Progenitor cell of endocrine pancreas (in vitro differentiated cells): ENCODE measurements around the gene SHROOM1. TPM values are rescaled to one million over a fixed set of nuclear protein-coding genes. Genes with fewer than 3 reads are reported as not detected.

Source experiments
- DNase-seq: peaks from one replicate; pipeline ENCODE4 v3.0.0; 2021; ENCODE audit warnings: low spot score; ENCODE audit not compliant: unreplicated experiment
- H3K27ac Mint-ChIP-seq: 2 replicates; pipeline ENCODE4 v1.8.0; 2021; ENCODE audit warnings: mild to moderate bottlenecking, moderate library complexity, mixed read lengths
- H3K27me3 Mint-ChIP-seq: 2 replicates; pipeline ENCODE4 v1.8.0; 2021; ENCODE audit warnings: mixed read lengths
- H3K36me3 Mint-ChIP-seq: 2 replicates; pipeline ENCODE4 v1.8.0; 2022; ENCODE audit warnings: mixed read lengths; ENCODE audit not compliant: insufficient read depth
- H3K4me1 Mint-ChIP-seq: 2 replicates; pipeline ENCODE4 v1.8.0; 2021; ENCODE audit warnings: low read depth, mixed read lengths
- H3K4me3 Mint-ChIP-seq: 2 replicates; pipeline ENCODE4 v1.8.0; 2021; ENCODE audit warnings: low read depth, mild to moderate bottlenecking, moderate library complexity, mixed read lengths
- H3K9me3 Mint-ChIP-seq: 2 replicates; pipeline ENCODE4 v1.8.0; 2021; ENCODE audit warnings: low read depth, mixed read lengths
- CTCF ChIP-seq: fragments of 200-600 bp; sonication (generic); IDR thresholded peaks from one replicate; pipeline ENCODE4 v1.5.0; 2021; ENCODE audit warnings: antibody characterized with exemption, mild to moderate bottlenecking; ENCODE audit not compliant: unreplicated experiment
- total RNA-seq: library from RNA; stranded (reverse); gene quantifications from 2 replicates; pipeline ENCODE4 v1.2.1, GENCODE V29; 2021

SHROOM1 gene
- total RNA-seq, 1 donor from 2014 or later, result 10.0 TPM

GRCh38 chr5:132802044-132802684 lies 28.3 kb downstream of the SHROOM1 start:
- DNase-seq, result no peak
- no peak overlapping the region for H3K27ac Mint-ChIP-seq
- no peak for TF ChIP-seq CTCF
- no peaks in the 10 kb centered on the region for H3K36me3 Mint-ChIP-seq
- H3K9me3 Mint-ChIP-seq, result peaks cover 5% of the 10 kb centered on the region
- H3K4me1 Mint-ChIP-seq, result peaks cover 7% of the 10 kb centered on the region
- H3K4me3 Mint-ChIP-seq, result no peak overlapping the region
- peaks cover 3% of the 10 kb centered on the region for H3K27me3 Mint-ChIP-seq

GRCh38 chr5:132800545-132800944 lies 29.9 kb downstream of the SHROOM1 start:
- Mint-ChIP-seq H3K4me3 (no peak overlapping the region), H3K4me1 (peaks cover 1% of the 10 kb centered on the region), H3K9me3 (peaks cover 5% of the 10 kb centered on the region), H3K27me3 (peaks cover 6% of the 10 kb centered on the region), H3K27ac (no peak overlapping the region), H3K36me3 (no peaks in the 10 kb centered on the region)
- TF ChIP-seq CTCF, result no peak
- DNase-seq, result no peak

GRCh38 chr5:132799392-132799791 lies 31.1 kb downstream of the SHROOM1 start:
- no peaks in the 10 kb centered on the region for H3K36me3 Mint-ChIP-seq
- peaks cover 1% of the 10 kb centered on the region for H3K4me1 Mint-ChIP-seq
- peaks cover 1% of the 10 kb centered on the region for H3K9me3 Mint-ChIP-seq
- no peak overlapping the region for H3K4me3 Mint-ChIP-seq
- TF ChIP-seq CTCF, result no peak
- H3K27ac Mint-ChIP-seq, result no peak overlapping the region
- H3K27me3 Mint-ChIP-seq, result peaks cover 6% of the 10 kb centered on the region
- no peak for DNase-seq

GRCh38 chr5:132797651-132798050 lies 32.8 kb downstream of the SHROOM1 start:
- Mint-ChIP-seq H3K4me3 (no peak overlapping the region), H3K36me3 (no peaks in the 10 kb centered on the region), H3K4me1 (no peaks in the 10 kb centered on the region), H3K27me3 (peaks cover 10% of the 10 kb centered on the region), H3K27ac (no peak overlapping the region), H3K9me3 (no peaks in the 10 kb centered on the region)
- DNase-seq, result no peak
- TF ChIP-seq CTCF, result no peak

- DNase-seq, result no peak
- H3K36me3 Mint-ChIP-seq, result no peaks in the 10 kb centered on the region
- peaks cover 19% of the 10 kb centered on the region for H3K4me1 Mint-ChIP-seq
- no peak overlapping the region for H3K4me3 Mint-ChIP-seq
- H3K27ac Mint-ChIP-seq, result no peak overlapping the region
- TF ChIP-seq CTCF, result no peak
- peaks cover 8% of the 10 kb centered on the region for H3K27me3 Mint-ChIP-seq
- no peaks in the 10 kb centered on the region for H3K9me3 Mint-ChIP-seq
These were observed 39.4 kb downstream of the SHROOM1 start for GRCh38 chr5:132791026-132791425.
